Measurements from ENCODE around the gene HGS.
A peak's percentile ranks its signal among the peaks of the same experiment; 100 is the strongest.

The HGS gene

DNA sequence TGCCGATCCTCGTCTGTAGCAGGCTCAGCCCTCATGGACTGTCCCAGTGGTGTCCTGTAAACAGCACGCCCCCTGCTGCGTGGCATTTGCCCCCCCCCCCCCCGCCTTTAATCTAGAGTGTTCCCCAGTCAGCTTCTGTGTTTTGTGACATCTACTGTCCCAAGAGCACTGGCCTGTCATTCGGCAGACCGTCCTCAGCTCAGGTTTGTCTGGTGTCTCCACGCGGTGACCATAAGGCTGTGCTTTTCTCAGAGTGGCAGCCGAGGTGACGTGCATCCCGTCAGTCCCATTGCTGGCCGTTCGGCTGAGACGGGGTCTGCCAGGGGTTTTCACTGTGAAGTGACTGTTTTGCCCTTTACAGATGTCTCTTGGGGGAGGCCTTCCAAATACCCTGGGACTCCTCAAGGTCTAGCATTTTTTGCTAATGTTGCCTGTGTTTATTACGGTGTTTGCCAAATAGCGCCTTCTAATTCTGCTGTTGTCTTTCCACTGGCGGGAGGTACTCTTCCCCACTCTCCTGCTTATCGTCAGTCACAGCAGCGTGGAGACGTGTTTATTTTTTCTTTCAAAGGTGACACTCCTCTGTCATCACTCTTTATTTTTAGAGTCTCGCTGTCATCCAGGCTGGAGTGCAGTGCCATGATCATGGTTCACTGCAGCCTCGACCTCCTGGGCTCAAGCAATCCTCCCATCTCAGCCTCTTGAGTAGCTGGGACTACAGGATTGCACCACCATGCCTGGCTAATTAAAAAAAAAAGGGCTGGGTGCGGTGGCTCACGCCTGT, 13.6 kb downstream of the HGS start:
- H3K4me1 ChIP-seq = peaks cover 8% of the 10 kb centered on the region
- no peaks in the 10 kb centered on the region for H3K9me3 ChIP-seq
- no peaks in the 10 kb centered on the region for H3K27me3 ChIP-seq (ENCODE audit: low read depth)
- no peak overlapping the region for H3K4me3 ChIP-seq
- in situ Hi-C loops (cut with MboI; ENCODE audit: low sequenced_read_pairs) = no loop called here
- DNase-seq (ENCODE audit: low spot score in 2 of 2) = no peak
- H3K36me3 ChIP-seq (replicated peaks) = peaks cover 87% of the 10 kb centered on the region

DNA sequence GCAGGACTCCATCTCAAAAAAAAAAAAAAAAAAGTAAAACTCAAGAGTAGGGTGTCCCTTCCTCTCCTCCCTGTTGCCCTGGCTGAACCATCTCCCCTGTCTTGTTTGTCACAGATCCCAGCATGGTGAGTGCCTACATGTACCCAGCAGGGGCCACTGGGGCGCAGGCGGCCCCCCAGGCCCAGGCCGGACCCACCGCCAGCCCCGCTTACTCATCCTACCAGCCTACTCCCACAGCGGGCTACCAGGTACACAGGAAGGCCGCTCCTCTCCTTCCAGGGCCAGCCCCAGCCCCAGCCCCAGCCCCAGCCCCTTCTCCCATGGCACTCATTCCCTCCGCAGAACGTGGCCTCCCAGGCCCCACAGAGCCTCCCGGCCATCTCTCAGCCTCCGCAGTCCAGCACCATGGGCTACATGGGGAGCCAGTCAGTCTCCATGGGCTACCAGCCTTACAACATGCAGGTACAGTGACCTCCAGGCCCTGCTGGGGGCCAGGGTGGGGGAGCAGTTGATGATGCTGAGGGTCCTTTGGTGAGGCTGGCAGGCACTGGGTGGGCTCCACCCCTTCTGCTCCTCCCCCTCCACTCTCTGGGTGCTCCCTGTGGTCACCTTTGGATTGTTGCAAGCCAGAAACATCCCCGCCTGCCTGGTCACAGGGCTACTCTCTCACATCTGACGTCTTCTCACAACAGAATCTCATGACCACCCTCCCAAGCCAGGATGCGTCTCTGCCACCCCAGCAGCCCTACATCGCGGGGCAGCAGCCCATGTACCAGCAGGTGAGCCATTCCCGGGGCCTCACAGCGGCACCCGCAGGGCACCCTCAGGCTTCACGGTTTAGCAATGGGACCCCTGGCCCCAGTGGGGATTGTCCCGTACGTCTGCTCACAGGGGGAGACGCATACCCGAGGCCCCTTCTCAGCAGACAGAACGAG, 16.8 kb downstream of the HGS start:
- DNase-seq (ENCODE audit: low spot score in 2 of 2) = no peak
- Histone ChIP-seq H3K36me3 (replicated peaks) (peaks cover 85% of the 10 kb centered on the region), H3K27me3 (ENCODE audit: low read depth) (no peaks in the 10 kb centered on the region), H3K4me1 (peaks cover 8% of the 10 kb centered on the region), H3K9me3 (no peaks in the 10 kb centered on the region), H3K4me3 (peak overlapping the region; percentile 80)
- in situ Hi-C loops (cut with MboI; ENCODE audit: low sequenced_read_pairs) = no loop called here

DNA sequence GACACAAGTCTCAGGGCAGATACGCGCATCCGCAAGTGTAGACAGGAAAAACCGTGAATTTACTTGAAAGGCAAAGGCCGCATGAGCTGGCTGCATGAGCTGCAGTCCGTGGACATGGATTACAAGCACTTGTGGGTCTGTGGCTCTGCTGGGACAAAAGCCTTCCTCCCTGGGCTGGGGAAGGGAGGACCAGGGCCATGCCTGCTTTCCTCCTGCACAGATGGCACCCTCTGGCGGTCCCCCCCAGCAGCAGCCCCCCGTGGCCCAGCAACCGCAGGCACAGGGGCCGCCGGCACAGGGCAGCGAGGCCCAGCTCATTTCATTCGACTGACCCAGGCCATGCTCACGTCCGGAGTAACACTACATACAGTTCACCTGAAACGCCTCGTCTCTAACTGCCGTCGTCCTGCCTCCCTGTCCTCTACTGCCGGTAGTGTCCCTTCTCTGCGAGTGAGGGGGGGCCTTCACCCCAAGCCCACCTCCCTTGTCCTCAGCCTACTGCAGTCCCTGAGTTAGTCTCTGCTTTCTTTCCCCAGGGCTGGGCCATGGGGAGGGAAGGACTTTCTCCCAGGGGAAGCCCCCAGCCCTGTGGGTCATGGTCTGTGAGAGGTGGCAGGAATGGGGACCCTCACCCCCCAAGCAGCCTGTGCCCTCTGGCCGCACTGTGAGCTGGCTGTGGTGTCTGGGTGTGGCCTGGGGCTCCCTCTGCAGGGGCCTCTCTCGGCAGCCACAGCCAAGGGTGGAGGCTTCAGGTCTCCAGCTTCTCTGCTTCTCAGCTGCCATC, 17.7 kb downstream of the HGS start:
- peaks cover 85% of the 10 kb centered on the region for H3K36me3 ChIP-seq (replicated peaks)
- H3K9me3 ChIP-seq = no peaks in the 10 kb centered on the region
- H3K27me3 ChIP-seq (ENCODE audit: low read depth) = no peaks in the 10 kb centered on the region
- in situ Hi-C loops (cut with MboI; ENCODE audit: low sequenced_read_pairs) = no loop called here
- no peak for DNase-seq (ENCODE audit: low spot score in 2 of 2)
- peaks cover 8% of the 10 kb centered on the region for H3K4me1 ChIP-seq
- H3K4me3 ChIP-seq = peak overlapping the region; percentile 80

DNA sequence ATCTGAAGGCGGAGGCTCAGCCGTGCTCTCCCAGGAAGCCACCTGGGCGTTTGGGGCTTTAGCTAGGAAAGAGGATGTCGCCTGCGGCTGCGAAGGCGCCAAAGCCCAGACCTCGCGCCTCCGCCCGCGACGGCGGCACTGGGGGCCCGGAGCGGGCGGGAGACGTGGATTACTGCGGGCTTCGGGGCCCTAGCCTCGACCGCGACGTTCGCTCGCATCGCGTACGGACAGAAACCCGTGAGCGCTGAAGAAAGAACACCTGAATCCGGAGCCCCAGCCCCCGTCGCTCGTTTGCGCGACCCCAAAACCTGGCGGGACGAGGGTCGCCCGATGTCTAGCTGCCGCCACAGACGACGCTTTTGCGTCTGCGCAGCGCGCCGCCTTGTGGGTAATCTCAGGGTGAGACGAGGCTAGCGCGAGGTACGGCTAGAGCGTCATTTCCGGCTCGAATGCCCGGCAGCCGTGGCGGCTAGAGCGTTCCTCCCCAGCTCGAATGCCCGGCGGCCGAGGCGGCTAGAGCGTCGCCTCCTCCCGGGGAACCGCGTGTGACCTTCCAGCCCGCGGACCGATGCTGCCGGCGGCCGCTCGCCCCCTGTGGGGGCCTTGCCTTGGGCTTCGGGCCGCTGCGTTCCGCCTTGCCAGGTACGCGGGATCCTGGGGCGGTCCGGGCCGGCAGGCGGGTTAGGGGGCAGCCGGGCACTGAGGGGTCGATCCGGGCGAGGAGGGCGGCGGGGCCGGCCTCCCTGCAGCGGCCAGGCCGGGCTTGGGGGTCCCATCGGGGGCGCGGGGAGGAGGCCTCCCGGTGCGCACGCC, 19.3 kb downstream of the HGS start, which contains the start of gene MRPL12:
TSS of gene MRPL12 (plus strand) at position 434 of the 813 bp plus-strand sequence. CDS start at position 569, 135 bp downstream.
- peak; percentile 94 for DNase-seq (ENCODE audit: low spot score in 2 of 2)
- no peaks in the 10 kb centered on the region for H3K9me3 ChIP-seq
- no peaks in the 10 kb centered on the region for H3K27me3 ChIP-seq (ENCODE audit: low read depth)
- H3K36me3 ChIP-seq (replicated peaks) = peaks cover 87% of the 10 kb centered on the region
- in situ Hi-C loops (cut with MboI; ENCODE audit: low sequenced_read_pairs) = no loop called here
- H3K4me3 ChIP-seq = peak within 1 kb of the TSS; percentile 80
- peaks cover 8% of the 10 kb centered on the region for H3K4me1 ChIP-seq

DNA sequence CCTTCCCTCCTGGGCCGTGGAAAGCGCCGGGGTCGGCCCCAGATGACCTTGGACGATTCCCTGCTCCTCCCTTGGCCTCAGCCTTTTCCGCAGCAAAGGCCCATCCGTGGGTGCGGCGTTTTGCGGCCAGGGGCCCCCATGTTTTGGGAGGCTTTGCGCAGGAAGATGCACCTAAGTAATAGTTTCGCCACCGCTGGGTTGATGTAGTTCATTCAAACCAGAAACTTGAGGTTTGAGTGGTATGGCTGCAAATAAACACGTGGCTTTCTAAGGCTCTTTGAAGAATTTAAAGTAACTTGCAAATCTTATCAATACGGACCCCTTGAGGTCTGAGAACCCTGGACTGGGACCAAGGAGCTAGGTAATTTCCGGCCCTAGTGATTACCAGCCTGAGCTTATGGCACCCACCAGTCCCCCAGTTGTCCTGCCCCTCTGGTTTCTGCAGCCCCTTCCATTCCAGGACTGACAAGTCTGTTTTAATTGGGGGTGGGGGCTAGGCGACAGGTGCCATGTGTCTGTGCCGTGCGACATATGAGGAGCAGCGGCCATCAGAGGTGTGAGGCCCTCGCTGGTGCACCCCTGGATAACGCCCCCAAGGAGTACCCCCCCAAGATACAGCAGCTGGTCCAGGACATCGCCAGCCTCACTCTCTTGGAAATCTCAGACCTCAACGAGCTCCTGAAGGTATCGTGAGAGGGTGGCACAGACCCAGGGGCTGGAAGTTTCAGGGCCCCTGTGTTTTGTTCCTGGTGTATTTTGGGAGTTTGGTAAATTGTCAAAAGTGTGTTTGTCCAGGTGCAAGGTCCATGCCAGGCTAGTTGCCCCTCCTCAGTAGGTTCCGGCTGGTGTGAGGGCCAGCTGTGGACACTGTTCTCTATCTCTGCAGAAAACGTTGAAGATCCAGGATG, 20.2 kb downstream of the HGS start:
- H3K36me3 ChIP-seq (replicated peaks) = peaks cover 86% of the 10 kb centered on the region
- no peaks in the 10 kb centered on the region for H3K27me3 ChIP-seq (ENCODE audit: low read depth)
- peak overlapping the region; percentile 80 for H3K4me3 ChIP-seq
- no peaks in the 10 kb centered on the region for H3K9me3 ChIP-seq
- H3K4me1 ChIP-seq = peaks cover 8% of the 10 kb centered on the region
- DNase-seq (ENCODE audit: low spot score in 2 of 2) = no peak
- in situ Hi-C loops (cut with MboI; ENCODE audit: low sequenced_read_pairs) = no loop called here

DNA sequence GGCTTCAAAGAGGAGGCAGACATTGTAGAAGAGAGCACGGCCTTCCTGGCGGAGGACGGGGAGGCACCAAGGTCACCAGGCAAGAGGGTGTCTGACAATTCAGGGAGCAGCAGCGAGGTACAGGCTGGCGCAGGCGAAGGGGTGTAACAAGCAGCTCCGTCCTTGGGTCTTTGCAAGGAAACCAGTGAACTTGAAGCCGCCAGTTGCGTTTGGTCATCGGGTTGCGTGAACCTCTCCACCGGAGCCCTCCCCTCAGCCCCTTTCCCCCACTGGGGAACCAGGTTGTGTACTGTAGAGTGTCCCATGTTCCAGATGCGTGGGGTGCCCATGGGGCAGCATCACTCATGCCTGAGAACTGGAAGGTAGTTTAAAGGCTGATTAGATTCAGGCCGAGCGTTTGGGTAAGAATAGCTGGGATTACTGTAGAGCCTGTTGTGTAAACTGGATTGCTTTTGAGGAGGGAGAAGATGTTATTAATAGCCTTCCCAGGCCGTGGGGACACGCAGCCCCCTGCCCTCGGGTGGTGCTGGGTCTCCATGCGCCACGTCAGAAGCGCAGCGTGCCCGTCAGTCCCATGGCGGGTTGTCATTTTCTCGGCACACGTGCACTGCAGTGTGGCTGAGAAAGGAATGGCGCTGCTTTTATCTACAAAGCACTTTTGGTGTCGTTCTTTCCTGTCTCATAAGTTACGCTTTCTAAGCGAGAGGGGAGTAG, 21.9 kb downstream of the HGS start:
- no peak overlapping the region for H3K4me3 ChIP-seq
- no peaks in the 10 kb centered on the region for H3K27me3 ChIP-seq (ENCODE audit: low read depth)
- peaks cover 75% of the 10 kb centered on the region for H3K36me3 ChIP-seq (replicated peaks)
- no peaks in the 10 kb centered on the region for H3K9me3 ChIP-seq
- H3K4me1 ChIP-seq = peaks cover 9% of the 10 kb centered on the region
- in situ Hi-C loops (cut with MboI; ENCODE audit: low sequenced_read_pairs) = no loop called here
- no peak for DNase-seq (ENCODE audit: low spot score in 2 of 2)

DNA sequence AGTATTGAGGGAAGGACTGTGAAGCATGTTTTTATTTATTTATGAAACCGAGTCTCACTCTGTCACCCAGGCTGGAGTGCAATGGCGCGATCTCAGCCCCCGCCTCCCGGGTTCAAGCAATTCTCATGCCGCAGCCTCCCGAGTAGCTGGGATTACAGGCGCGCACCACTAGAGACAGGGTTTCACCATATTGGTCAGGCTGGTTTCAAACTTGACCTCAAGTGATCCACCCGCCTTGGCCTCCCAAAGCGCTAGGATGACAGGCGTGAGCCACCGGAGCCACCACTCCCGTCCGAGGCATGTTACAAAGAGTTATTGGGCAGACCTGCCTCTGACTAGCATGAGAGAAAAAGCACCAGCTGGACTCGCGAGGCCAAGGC, 22.4 kb downstream of the HGS start:
- no peaks in the 10 kb centered on the region for H3K27me3 ChIP-seq (ENCODE audit: low read depth)
- peaks cover 13% of the 10 kb centered on the region for H3K4me1 ChIP-seq
- no peaks in the 10 kb centered on the region for H3K9me3 ChIP-seq
- in situ Hi-C loops (cut with MboI; ENCODE audit: low sequenced_read_pairs) = no loop called here
- DNase-seq (ENCODE audit: low spot score in 2 of 2) = no peak
- no peak overlapping the region for H3K4me3 ChIP-seq
- H3K36me3 ChIP-seq (replicated peaks) = peaks cover 70% of the 10 kb centered on the region

DNA sequence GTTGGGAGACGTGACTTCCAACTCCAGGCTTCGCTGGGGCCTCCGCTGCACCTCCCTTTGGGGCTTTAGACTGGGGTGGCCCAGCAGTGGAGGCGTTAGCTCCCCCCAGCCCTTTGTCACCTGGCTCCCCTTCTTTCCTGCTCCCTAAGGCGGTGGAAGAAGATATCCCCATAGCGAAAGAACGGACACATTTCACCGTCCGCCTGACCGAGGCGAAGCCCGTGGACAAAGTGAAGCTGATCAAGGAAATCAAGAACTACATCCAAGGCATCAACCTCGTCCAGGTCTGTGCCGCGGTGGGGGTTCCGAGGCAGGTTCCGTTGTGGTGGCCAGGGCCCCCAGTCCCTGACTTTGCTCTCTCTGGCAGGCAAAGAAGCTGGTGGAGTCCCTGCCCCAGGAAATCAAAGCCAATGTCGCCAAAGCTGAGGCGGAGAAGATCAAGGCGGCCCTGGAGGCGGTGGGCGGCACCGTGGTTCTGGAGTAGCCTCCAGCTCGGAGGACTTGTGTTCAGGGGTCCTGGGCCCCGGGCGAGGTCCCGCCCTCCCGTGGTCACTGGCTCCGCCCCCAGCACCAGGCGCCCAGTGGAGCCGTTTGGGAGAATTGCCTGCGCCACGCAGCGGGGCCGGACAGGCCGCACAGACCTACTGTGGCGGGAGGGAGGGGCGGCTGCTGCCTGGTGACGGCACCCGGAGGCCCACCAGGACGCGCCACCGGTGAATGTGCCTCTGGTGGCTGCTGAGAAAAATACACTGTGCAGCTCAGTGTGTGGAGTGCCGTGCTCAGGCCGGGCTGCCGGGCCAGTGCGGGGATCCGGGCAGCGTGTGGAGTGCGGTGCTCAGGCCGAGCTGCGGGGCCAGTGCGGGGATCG, 23.2 kb downstream of the HGS start:
- Histone ChIP-seq H3K36me3 (replicated peaks) (peaks cover 62% of the 10 kb centered on the region), H3K9me3 (no peaks in the 10 kb centered on the region), H3K4me1 (peaks cover 12% of the 10 kb centered on the region), H3K4me3 (no peak overlapping the region), H3K27me3 (ENCODE audit: low read depth) (no peaks in the 10 kb centered on the region)
- no peak for DNase-seq (ENCODE audit: low spot score in 2 of 2)
- in situ Hi-C loops (cut with MboI; ENCODE audit: low sequenced_read_pairs) = no loop called here

DNA sequence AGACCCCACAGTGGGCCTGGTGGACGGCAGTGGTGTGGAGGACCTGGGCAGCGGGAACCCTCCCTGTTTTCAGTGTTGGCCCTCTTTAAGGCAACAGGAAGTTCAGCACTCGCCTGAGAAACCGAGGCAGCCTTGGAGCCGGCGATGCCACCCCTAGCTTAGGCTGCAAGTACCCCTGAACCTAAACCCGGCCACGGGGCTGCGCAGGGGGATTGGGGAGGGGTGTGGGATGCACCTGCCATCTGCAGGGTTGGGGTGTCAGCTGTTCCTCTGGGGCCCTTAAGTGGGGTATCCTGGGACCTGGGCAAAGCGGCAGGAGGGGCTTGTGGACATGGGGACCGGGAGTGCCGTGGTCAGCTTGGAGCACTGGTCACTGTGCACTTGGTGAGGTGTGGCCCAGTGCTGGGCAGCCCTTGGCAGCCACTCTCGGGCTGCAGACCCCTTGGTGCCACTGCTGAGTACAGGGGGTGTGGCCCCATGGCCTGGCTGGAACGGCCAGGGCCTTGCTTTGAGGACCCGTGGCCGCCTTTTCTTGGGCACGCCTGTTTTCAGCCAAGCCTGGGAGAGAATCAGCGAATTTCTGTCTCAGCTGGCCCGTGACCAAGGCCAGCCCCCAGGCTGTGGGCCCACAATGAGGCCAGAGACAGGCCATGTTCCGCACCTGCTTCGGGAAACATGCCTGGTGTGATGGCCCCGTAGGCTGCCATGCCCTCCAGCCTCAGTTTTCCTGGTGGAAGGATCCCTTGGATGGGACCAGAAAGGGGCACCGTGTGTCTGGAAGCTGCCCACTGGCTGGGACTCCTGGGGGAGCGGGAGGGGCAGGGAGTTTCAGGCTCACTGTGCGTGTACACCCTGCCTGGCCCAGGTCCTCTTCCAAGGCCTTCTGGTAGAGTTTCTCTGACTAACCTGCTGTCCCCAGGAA, 24.2 kb downstream of the HGS start:
- Histone ChIP-seq H3K36me3 (replicated peaks) (peaks cover 56% of the 10 kb centered on the region), H3K4me3 (no peak overlapping the region), H3K9me3 (no peaks in the 10 kb centered on the region), H3K4me1 (peaks cover 12% of the 10 kb centered on the region), H3K27me3 (ENCODE audit: low read depth) (no peaks in the 10 kb centered on the region)
- in situ Hi-C loops (cut with MboI; ENCODE audit: low sequenced_read_pairs) = no loop called here
- no peak for DNase-seq (ENCODE audit: low spot score in 2 of 2)

DNA sequence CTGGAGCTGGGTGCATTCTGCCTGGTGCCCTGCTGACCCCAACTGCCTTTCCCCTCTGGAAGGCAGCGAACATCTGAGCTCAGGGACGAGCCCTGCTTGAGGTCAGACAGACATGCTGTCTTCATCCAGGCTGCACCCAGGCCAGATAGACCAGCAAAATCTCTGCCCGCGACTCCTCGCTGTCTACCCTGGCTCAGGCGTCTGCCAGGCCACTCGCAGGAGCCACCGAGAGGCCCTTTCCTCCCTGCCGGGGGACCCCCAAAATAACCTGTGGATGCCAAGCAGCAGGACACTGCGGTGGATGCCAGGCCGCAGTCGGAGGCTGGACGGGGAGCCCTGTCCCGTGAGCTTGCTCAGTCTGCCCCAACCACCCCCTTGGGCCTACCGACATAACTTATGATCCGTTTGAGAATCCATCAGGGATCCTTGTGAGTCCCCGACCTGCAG, 25.0 kb downstream of the HGS start:
- in situ Hi-C loops (cut with MboI; ENCODE audit: low sequenced_read_pairs) = no loop called here

More for the DNA sequence above, 25.0 kb downstream of the HGS start:
- H3K9me3 ChIP-seq = no peaks in the 10 kb centered on the region
- H3K27me3 ChIP-seq (ENCODE audit: low read depth) = no peaks in the 10 kb centered on the region
- H3K36me3 ChIP-seq (replicated peaks) = peaks cover 50% of the 10 kb centered on the region
- no peak for DNase-seq (ENCODE audit: low spot score in 2 of 2)
- peaks cover 15% of the 10 kb centered on the region for H3K4me1 ChIP-seq
- no peak overlapping the region for H3K4me3 ChIP-seq

Measured in HAP-1 (cell line).